ENCODE measurements around the gene ZNF433. TPM values are rescaled to one million over a fixed set of nuclear protein-coding genes. Genes with fewer than 3 reads are reported as not detected.

Gene ZNF433
- total and polyA plus RNA-seq, 10 of the 15 experiments (the other 5 are each of a cell fraction or from before 2014, with no cell fraction given): 0.79 to 2.9 (median 1.7) TPM

DNA sequence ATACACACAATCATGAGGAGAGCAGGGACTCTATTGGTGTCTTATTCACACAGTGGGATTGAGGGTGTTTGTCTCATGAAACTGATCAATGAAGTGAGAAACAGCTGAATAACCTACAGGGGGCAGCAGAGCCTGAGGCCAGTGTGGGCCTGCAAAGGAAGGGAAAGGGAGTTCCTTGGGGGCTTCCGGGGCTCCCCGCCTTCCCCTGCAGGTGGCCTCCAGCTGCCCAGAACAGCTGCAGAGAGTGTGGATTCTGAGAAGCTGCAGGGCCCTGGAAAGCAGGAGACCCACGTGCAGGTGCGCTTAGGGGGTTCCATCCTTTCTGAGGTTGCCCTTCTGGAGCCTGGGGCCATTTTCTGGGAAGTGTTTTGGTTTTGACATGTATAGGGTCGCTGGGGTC lies 50.5 kb downstream of the ZNF433 start (continued):
- TF ChIP-seq, protein P1, sequence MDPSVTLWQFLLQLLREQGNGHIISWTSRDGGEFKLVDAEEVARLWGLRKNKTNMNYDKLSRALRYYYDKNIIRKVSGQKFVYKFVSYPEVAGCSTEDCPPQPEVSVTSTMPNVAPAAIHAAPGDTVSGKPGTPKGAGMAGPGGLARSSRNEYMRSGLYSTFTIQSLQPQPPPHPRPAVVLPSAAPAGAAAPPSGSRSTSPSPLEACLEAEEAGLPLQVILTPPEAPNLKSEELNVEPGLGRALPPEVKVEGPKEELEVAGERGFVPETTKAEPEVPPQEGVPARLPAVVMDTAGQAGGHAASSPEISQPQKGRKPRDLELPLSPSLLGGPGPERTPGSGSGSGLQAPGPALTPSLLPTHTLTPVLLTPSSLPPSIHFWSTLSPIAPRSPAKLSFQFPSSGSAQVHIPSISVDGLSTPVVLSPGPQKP (IDR thresholded peaks at IDR 0.05; ENCODE audit: low read depth, low read length): no peak
- TF ChIP-seq NFYB (IDR thresholded peaks at IDR 0.05; ENCODE audit: insufficient read depth, low read depth, low read length) (no peak), WRNIP1 (IDR thresholded peaks at IDR 0.05; ENCODE audit: borderline replicate concordance, low read depth, low read length) (no peak), MXI1 (IDR thresholded peaks at IDR 0.05; ENCODE audit: low read depth, low read length) (no peak), DPF2 (IDR thresholded peaks at IDR 0.05) (no peak), YBX1 (IDR thresholded peaks at IDR 0.05) (no peak), TARDBP (IDR thresholded peaks at IDR 0.05; ENCODE audit: borderline replicate concordance) (no peak), IRF4 (IDR thresholded peaks at IDR 0.05; ENCODE audit: low read depth, low read length) (no peak), TCF7 (IDR thresholded peaks at IDR 0.05; ENCODE audit: borderline replicate concordance) (no peak), CHD4 (IDR thresholded peaks at IDR 0.05) (no peak), SRF (IDR thresholded peaks at IDR 0.05; ENCODE audit: low read depth in 2 of 2, low read length in 2 of 2) (no peak), EGR1 (IDR thresholded peaks at IDR 0.05; ENCODE audit: borderline replicate concordance in 1 of 2, low read depth in 2 of 2, low read length in 2 of 2) (no peak), SPI1 (IDR thresholded peaks at IDR 0.05; ENCODE audit: borderline replicate concordance, insufficient read depth, low read depth, low read length) (no peak), RFX5 (IDR thresholded peaks at IDR 0.05; ENCODE audit: low read depth, low read length) (no peak), JUNB (IDR thresholded peaks at IDR 0.05) (no peak)
- TF ChIP-seq, protein P2, sequence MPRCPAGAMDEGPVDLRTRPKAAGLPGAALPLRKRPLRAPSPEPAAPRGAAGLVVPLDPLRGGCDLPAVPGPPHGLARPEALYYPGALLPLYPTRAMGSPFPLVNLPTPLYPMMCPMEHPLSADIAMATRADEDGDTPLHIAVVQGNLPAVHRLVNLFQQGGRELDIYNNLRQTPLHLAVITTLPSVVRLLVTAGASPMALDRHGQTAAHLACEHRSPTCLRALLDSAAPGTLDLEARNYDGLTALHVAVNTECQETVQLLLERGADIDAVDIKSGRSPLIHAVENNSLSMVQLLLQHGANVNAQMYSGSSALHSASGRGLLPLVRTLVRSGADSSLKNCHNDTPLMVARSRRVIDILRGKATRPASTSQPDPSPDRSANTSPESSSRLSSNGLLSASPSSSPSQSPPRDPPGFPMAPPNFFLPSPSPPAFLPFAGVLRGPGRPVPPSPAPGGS (IDR thresholded peaks at IDR 0.05; ENCODE audit: borderline replicate concordance, insufficient read depth, low read depth, low read length, poor library complexity, severe bottlenecking): no peak
- TF ChIP-seq, protein P3, sequence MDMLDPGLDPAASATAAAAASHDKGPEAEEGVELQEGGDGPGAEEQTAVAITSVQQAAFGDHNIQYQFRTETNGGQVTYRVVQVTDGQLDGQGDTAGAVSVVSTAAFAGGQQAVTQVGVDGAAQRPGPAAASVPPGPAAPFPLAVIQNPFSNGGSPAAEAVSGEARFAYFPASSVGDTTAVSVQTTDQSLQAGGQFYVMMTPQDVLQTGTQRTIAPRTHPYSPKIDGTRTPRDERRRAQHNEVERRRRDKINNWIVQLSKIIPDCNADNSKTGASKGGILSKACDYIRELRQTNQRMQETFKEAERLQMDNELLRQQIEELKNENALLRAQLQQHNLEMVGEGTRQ (IDR thresholded peaks at IDR 0.05; ENCODE audit: borderline replicate concordance, low read depth, low read length): no peak
- TF ChIP-seq, protein P4, sequence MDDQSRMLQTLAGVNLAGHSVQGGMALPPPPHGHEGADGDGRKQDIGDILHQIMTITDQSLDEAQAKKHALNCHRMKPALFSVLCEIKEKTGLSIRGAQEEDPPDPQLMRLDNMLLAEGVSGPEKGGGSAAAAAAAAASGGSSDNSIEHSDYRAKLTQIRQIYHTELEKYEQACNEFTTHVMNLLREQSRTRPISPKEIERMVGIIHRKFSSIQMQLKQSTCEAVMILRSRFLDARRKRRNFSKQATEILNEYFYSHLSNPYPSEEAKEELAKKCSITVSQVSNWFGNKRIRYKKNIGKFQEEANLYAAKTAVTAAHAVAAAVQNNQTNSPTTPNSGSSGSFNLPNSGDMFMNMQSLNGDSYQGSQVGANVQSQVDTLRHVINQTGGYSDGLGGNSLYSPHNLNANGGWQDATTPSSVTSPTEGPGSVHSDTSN (IDR thresholded peaks at IDR 0.05; ENCODE audit: insufficient replicate concordance, low read depth, low read length): no peak
- TF ChIP-seq, protein P5, sequence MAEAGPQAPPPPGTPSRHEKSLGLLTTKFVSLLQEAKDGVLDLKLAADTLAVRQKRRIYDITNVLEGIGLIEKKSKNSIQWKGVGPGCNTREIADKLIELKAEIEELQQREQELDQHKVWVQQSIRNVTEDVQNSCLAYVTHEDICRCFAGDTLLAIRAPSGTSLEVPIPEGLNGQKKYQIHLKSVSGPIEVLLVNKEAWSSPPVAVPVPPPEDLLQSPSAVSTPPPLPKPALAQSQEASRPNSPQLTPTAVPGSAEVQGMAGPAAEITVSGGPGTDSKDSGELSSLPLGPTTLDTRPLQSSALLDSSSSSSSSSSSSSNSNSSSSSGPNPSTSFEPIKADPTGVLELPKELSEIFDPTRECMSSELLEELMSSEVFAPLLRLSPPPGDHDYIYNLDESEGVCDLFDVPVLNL (IDR thresholded peaks at IDR 0.05; ENCODE audit: low read depth, low read length): no peak
- TF ChIP-seq, protein P6, sequence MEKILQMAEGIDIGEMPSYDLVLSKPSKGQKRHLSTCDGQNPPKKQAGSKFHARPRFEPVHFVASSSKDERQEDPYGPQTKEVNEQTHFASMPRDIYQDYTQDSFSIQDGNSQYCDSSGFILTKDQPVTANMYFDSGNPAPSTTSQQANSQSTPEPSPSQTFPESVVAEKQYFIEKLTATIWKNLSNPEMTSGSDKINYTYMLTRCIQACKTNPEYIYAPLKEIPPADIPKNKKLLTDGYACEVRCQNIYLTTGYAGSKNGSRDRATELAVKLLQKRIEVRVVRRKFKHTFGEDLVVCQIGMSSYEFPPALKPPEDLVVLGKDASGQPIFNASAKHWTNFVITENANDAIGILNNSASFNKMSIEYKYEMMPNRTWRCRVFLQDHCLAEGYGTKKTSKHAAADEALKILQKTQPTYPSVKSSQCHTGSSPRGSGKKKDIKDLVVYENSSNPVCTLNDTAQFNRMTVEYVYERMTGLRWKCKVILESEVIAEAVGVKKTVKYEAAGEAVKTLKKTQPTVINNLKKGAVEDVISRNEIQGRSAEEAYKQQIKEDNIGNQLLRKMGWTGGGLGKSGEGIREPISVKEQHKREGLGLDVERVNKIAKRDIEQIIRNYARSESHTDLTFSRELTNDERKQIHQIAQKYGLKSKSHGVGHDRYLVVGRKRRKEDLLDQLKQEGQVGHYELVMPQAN (conservative IDR thresholded peaks at IDR 0.05): no peak
- TF ChIP-seq, protein P7, sequence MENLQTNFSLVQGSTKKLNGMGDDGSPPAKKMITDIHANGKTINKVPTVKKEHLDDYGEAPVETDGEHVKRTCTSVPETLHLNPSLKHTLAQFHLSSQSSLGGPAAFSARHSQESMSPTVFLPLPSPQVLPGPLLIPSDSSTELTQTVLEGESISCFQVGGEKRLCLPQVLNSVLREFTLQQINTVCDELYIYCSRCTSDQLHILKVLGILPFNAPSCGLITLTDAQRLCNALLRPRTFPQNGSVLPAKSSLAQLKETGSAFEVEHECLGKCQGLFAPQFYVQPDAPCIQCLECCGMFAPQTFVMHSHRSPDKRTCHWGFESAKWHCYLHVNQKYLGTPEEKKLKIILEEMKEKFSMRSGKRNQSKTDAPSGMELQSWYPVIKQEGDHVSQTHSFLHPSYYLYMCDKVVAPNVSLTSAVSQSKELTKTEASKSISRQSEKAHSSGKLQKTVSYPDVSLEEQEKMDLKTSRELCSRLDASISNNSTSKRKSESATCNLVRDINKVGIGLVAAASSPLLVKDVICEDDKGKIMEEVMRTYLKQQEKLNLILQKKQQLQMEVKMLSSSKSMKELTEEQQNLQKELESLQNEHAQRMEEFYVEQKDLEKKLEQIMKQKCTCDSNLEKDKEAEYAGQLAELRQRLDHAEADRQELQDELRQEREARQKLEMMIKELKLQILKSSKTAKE (IDR thresholded peaks at IDR 0.05; ENCODE audit: low read depth, poor library complexity, severe bottlenecking): no peak

Data from GM12878 (cell line).